HG03571 (cell line): ENCODE data around the gene NRF1.

Experiments used
- ATAC-seq: cut with Tn5 transposase; IDR thresholded peaks from one replicate; pipeline ENCODE4 v1.9.1; 2021; ENCODE audit not compliant: unreplicated experiment

NRF1 gene

GRCh38 chr7:129799350-129799955 lies 187.9 kb downstream of the NRF1 start:
- ATAC-seq = no peak

GRCh38 chr7:129800901-129801300 lies 189.4 kb downstream of the NRF1 start:
- ATAC-seq = no peak

GRCh38 chr7:129801882-129802281 lies 190.4 kb downstream of the NRF1 start:
- no peak for ATAC-seq

GRCh38 chr7:129803546-129804081 lies 192.1 kb downstream of the NRF1 start:
- no peak for ATAC-seq

- no peak for ATAC-seq
Measured at GRCh38 chr7:129804111-129804889, 192.8 kb downstream of the NRF1 start.

- ATAC-seq = no peak
Measured at GRCh38 chr7:129804890-129805719, 193.6 kb downstream of the NRF1 start.
